Testis (tissue), 2 donors: Measurements from ENCODE around the gene PITX2.

ENCODE experiments used
- CTCF ChIP-seq, 3 experiments: fragments of 450-650 bp in 2 of 3; fragments of 200-600 bp in 1 of 3; sonication (generic) in 1 of 3; IDR thresholded peaks; one replicate each; pipeline ENCODE4 v1.5.1; 2016 to 2019; ENCODE audit warnings: antibody characterized with exemption in 3 of 3, mild to moderate bottlenecking in 2 of 3, moderate library complexity in 1 of 3
- POLR2A ChIP-seq: fragments of 450-650 bp; IDR thresholded peaks from one replicate; pipeline ENCODE4 v1.6.1; 2017; ENCODE audit warnings: antibody characterized with exemption, mild to moderate bottlenecking, moderate library complexity

- TF ChIP-seq CTCF (IDR thresholded peaks at IDR 0.05): no peak
- TF ChIP-seq POLR2A: no peak
Measured at GRCh38 chr4:110597582-110597981, 25.3 kb downstream of the PITX2 start.
